BE2C (cell line): Measurements from ENCODE around the gene RASSF6.
"Not testable (repeated sequence)": the region's sequence is repeated elsewhere in the genome, so short reads cannot be mapped to it uniquely, and the experiment has no call there.

Source experiments
- DNase-seq: peaks from one replicate; pipeline ENCODE4 v3.0.0-alpha.2; 2020
- H3K27me3 ChIP-seq: fragments of 250-450 bp; sonication (Bioruptor Pico); 2 replicates; pipeline ENCODE4 v1.5.1; 2020; ENCODE audit warnings: mild to moderate bottlenecking
- H3K36me3 ChIP-seq: fragments of 250-450 bp; sonication (Bioruptor Pico); 2 replicates; pipeline ENCODE4 v1.5.1; 2020; ENCODE audit warnings: mild to moderate bottlenecking
- H3K4me1 ChIP-seq: fragments of 250-450 bp; sonication (Bioruptor Pico); 2 replicates; pipeline ENCODE4 v1.5.1; 2020
- H3K4me3 ChIP-seq: 2 replicates; pipeline ENCODE4 v1.5.1; 2011; ENCODE audit warnings: low read depth, low read length
- H3K9me3 ChIP-seq: fragments of 250-450 bp; sonication (Bioruptor Pico); 2 replicates; pipeline ENCODE4 v1.5.1; 2020
- CTCF ChIP-seq: IDR thresholded peaks from 2 replicates; pipeline ENCODE4 v1.5.1; 2012; ENCODE audit warnings: mild to moderate bottlenecking, low read depth, low read length

Gene RASSF6

DNA sequence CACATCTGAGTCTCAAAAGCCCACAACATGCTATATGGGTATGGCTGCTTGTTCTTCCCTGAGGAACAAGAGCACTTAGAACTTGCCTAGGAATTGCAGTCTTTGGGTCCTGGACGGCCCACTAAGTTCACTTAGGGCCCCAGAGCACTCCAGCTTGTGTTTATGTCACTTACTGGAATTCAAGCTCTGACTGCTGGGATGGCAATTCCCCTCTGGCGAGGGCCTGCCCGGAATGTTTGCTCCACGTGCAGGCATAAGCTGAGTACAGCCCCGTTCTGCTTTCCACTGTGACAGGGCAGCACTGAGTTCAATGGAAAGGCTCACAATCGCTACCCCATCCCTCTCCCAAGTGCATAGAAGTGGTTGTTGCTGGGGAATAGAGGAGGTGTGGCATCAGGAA lies 25.9 kb upstream of the RASSF6 start:
- no peak for TF ChIP-seq CTCF

DNA sequence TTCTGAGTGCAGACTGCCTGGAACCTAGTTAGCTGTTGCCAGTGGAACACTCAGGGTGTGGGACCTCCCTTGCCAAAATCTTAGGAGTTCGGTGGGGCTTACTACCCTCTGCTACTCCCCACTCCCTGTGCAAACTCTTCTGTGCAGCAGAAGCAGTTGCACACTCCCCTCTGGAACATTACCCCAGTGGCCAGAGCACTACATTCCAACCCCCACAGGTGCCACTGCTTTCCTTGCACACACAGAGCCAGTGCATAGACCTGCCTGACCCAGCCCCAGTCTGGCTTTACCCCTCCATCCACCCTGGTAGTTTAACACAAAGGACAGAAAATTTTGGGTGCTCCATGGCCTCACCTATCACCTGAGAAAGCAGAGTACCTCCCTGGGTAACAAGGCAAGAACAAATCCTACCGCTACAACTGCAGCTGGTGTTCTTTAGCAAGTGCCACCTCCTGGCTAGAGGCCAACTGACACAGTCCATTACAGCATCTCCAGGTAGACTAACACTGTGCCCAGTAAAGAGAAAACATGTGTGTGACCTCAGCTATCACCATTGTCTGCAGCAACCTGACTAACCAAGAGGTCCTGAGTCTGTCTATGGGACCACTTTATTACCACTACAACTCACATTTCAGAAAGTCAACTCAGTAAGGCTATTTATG lies 11.5 kb upstream of the RASSF6 start:
- H3K36me3 ChIP-seq = no peaks in the 10 kb centered on the region
- no peak for TF ChIP-seq CTCF
- no peaks in the 10 kb centered on the region for H3K9me3 ChIP-seq
- H3K27me3 ChIP-seq = no peaks in the 10 kb centered on the region
- H3K4me1 ChIP-seq = no peaks in the 10 kb centered on the region
- no peak overlapping the region for H3K4me3 ChIP-seq
- no peak for DNase-seq

More for the DNA sequence above, 25.9 kb upstream of the RASSF6 start:
- H3K36me3 ChIP-seq = no peaks in the 10 kb centered on the region
- no peaks in the 10 kb centered on the region for H3K9me3 ChIP-seq
- DNase-seq = no peak
- H3K4me1 ChIP-seq = no peaks in the 10 kb centered on the region
- H3K4me3 ChIP-seq = no peak overlapping the region
- no peaks in the 10 kb centered on the region for H3K27me3 ChIP-seq

DNA sequence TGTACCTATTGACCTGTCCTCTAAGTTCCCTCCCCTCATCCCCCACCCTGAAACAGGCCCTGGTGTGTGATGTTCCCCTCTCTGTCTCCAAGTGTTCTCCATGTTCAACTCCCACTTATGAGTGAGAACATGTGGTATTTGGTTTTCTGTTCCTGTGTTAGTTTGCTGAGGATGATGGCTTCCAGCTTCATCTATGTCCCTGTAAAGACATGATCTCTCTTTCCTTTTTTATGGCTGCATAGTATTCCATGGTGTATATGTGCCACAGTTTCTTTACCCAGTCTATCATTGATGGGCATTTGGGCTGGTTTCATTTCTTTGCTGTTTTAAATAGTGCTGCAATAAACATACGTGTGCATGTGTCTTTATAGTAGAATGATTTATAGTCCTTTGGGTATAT lies 8.6 kb upstream of the RASSF6 start:
- not testable (repeated sequence) for H3K27me3 ChIP-seq, H3K4me1 ChIP-seq, H3K36me3 ChIP-seq, H3K9me3 ChIP-seq, DNase-seq, H3K4me3 ChIP-seq

DNA sequence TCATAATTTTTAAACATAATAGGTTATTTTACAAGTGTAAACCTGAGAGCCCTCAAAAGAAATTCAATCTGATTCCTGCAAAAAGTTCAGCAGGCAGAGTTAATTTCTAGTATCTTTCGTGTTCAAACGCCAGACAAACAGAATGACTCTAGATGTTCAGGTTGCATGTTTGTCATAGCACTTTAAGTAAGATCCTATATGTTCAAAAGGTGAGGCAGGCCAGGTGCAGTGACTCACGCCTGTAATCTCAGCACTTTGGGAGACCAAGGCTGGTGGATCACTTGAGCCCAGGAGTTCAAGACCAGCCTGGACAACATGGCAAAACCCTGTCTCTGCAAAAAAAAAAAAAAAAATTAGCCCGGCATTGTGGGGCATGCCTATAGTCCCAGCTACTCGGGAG lies 1.1 kb upstream of the RASSF6 start:
- DNase-seq = no peak
- Histone ChIP-seq H3K4me3 (no peak overlapping the region), H3K27me3 (peaks cover 4% of the 10 kb centered on the region; the same call in 1 of the 2 replicates), H3K9me3 (no peaks in the 10 kb centered on the region), H3K4me1 (no peaks in the 10 kb centered on the region), H3K36me3 (no peaks in the 10 kb centered on the region)
- no peak for TF ChIP-seq CTCF

DNA sequence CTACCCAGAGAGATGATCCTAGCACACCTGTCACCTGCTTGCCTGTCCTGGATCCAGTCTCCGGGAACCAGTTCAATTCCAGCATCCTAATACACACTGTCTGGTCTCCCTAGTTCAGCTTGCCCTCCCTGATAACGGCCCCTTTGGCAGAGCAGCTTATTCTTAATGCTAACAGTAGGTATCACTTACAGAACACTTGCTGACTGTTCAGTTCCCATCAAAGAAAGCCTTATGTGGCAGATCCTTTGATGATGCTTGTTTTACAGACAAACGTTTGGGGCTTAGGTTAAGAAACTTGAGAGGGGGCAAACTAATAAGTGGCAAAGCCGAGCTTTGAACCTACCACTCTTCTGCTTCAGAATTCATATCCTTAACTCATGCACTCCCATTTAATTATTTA lies 890 bp downstream of the RASSF6 start:
- DNase-seq = no peak
- no peaks in the 10 kb centered on the region for H3K36me3 ChIP-seq
- H3K4me1 ChIP-seq = no peaks in the 10 kb centered on the region
- no peak for TF ChIP-seq CTCF
- no peaks in the 10 kb centered on the region for H3K9me3 ChIP-seq
- H3K27me3 ChIP-seq = peaks cover 4% of the 10 kb centered on the region; the same call in 1 of the 2 replicates
- no peak overlapping the region for H3K4me3 ChIP-seq

- H3K36me3 ChIP-seq = no peaks in the 10 kb centered on the region
Observed at GRCh38 chr4:73617256-73617655, 3.0 kb downstream of the RASSF6 start.

More at GRCh38 chr4:73617256-73617655, 3.0 kb downstream of the RASSF6 start:
- Histone ChIP-seq H3K4me3 (no peak overlapping the region), H3K4me1 (no peaks in the 10 kb centered on the region), H3K27me3 (peaks cover 4% of the 10 kb centered on the region; the same call in 1 of the 2 replicates), H3K9me3 (no peaks in the 10 kb centered on the region)
- DNase-seq = no peak
- TF ChIP-seq CTCF = no peak
